Measurements from ENCODE around the gene C16orf74. TPM values are rescaled to one million over a fixed set of nuclear protein-coding genes. Genes with fewer than 3 reads are reported as not detected.

The C16orf74 gene
- total RNA-seq, 1 experiment from 2014 or later = 3.4 TPM

DNA sequence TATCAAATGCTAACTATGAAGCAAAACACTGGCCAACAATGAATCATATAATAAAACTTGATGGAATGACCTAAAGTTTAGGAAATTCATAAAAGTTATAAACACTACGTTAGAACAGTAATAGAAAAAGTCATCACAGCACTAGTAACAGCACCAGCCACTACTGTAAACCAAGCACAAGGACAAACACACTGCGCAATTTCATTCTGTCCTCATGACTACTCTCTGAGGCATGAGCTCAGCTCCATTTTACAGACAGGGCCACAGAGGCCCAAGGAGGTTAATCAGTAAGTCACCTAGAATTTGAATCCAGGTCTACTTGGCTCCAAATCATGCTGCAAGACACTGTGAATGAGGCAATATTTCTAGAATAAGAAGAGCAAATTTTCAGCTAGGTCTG lies 35.0 kb upstream of the C16orf74 start:
- Mint-ChIP-seq H3K36me3 (ENCODE audit: insufficient read depth, unreplicated experiment) (peaks cover 26% of the 10 kb centered on the region), H3K4me1 (ENCODE audit: low read depth, unreplicated experiment) (no peaks in the 10 kb centered on the region), H3K27me3 (ENCODE audit: unreplicated experiment) (no peaks in the 10 kb centered on the region), H3K4me3 (ENCODE audit: low read depth, unreplicated experiment) (no peak overlapping the region), H3K27ac (ENCODE audit: unreplicated experiment) (no peak overlapping the region), H3K9me3 (ENCODE audit: low read depth, unreplicated experiment) (no peaks in the 10 kb centered on the region)
- CTCF ChIA-PET = no interaction called here
- BruUV-seq (replicated peaks) = no TSS peak
- no peak for DNase-seq
- TF ChIP-seq, protein P1, sequence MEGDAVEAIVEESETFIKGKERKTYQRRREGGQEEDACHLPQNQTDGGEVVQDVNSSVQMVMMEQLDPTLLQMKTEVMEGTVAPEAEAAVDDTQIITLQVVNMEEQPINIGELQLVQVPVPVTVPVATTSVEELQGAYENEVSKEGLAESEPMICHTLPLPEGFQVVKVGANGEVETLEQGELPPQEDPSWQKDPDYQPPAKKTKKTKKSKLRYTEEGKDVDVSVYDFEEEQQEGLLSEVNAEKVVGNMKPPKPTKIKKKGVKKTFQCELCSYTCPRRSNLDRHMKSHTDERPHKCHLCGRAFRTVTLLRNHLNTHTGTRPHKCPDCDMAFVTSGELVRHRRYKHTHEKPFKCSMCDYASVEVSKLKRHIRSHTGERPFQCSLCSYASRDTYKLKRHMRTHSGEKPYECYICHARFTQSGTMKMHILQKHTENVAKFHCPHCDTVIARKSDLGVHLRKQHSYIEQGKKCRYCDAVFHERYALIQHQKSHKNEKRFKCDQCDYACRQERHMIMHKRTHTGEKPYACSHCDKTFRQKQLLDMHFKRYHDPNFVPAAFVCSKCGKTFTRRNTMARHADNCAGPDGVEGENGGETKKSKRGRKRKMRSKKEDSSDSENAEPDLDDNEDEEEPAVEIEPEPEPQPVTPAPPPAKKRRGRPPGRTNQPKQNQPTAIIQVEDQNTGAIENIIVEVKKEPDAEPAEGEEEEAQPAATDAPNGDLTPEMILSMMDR (IDR thresholded peaks at IDR 0.05; ENCODE audit: unreplicated experiment) = no peak
- intact Hi-C loops (cut with micrococcal nuclease; ENCODE audit: unreplicated experiment) = no loop called here

DNA sequence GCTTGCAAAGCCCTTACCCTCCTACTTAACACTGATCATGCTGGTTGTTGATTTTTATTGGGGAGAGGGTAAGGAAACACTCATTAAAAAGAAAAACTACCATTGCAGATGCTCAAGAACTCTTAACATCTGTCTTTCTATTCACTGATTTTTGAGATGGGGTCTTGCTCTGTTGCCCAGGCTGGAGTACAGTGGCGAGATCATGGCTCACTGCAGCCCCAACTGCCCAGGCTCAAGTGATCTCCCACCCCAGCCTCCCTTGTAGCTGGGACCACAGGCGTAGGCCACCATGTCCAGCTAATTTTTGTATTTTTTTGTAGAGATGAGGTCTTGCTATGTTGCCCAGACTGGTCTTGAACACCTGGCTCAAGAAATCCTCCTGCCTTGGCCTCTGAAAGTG lies 33.9 kb upstream of the C16orf74 start:
- Mint-ChIP-seq H3K36me3 (ENCODE audit: insufficient read depth, unreplicated experiment) (peaks cover 30% of the 10 kb centered on the region), H3K27ac (ENCODE audit: unreplicated experiment) (no peak overlapping the region), H3K4me1 (ENCODE audit: low read depth, unreplicated experiment) (no peaks in the 10 kb centered on the region), H3K27me3 (ENCODE audit: unreplicated experiment) (no peaks in the 10 kb centered on the region), H3K4me3 (ENCODE audit: low read depth, unreplicated experiment) (no peak overlapping the region), H3K9me3 (ENCODE audit: low read depth, unreplicated experiment) (no peaks in the 10 kb centered on the region)
- DNase-seq = no peak
- intact Hi-C loops (cut with micrococcal nuclease; ENCODE audit: unreplicated experiment) = no loop called here
- TF ChIP-seq, protein P1 (IDR thresholded peaks at IDR 0.05; ENCODE audit: unreplicated experiment) = no peak
- BruUV-seq (replicated peaks) = no TSS peak
- CTCF ChIA-PET = no interaction called here

DNA sequence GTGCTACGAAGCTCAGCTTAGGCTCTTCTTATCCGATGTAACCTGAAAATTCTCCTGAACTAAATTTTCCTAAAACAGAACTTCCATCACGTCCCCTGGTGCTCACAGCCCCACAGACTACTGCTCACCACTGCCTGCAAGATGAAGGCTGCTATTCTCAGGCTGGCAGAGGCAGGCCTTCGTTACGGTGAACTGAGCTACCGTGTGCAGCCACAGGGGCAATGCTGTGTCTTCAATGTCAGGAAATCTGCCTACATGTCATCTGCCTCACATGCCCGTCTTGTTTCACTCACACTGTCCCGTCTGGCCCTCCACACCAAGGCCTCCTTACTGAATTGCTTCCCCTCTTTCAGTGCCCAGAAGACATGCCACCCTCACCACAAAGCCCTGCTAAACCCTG lies 32.5 kb upstream of the C16orf74 start:
- Mint-ChIP-seq H3K27me3 (ENCODE audit: unreplicated experiment) (no peaks in the 10 kb centered on the region), H3K27ac (ENCODE audit: unreplicated experiment) (no peak overlapping the region), H3K36me3 (ENCODE audit: insufficient read depth, unreplicated experiment) (peaks cover 23% of the 10 kb centered on the region), H3K4me3 (ENCODE audit: low read depth, unreplicated experiment) (no peak overlapping the region), H3K4me1 (ENCODE audit: low read depth, unreplicated experiment) (no peaks in the 10 kb centered on the region), H3K9me3 (ENCODE audit: low read depth, unreplicated experiment) (no peaks in the 10 kb centered on the region)
- intact Hi-C loops (cut with micrococcal nuclease; ENCODE audit: unreplicated experiment) = no loop called here
- no TSS peak for BruUV-seq (replicated peaks)
- CTCF ChIA-PET = no interaction called here
- no peak for DNase-seq
- TF ChIP-seq, protein P1 (IDR thresholded peaks at IDR 0.05; ENCODE audit: unreplicated experiment) = no peak

DNA sequence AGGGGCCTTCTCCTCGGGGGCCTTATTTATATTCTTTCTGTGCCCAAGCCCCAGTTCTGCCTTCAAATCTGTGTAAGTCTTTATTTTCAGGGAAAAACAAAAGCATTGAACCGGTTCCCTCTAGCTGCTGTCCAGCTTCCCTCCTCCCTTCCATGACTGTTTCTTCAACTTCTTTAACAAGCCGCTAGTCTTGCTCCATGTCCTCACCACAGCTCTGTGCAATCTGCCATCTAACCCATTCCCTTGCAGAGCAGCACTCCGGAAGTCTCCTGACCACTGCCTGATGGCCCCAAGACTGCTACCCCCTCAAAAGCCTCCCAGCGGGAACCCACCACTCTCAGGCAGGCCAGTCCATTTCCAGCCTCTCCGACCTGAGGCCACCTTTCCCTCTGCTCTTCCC lies 31.6 kb upstream of the C16orf74 start:
- peaks cover 7% of the 10 kb centered on the region for H3K4me1 Mint-ChIP-seq (ENCODE audit: low read depth, unreplicated experiment)
- no peak overlapping the region for H3K4me3 Mint-ChIP-seq (ENCODE audit: low read depth, unreplicated experiment)
- TF ChIP-seq, protein P1 (IDR thresholded peaks at IDR 0.05; ENCODE audit: unreplicated experiment) = no peak
- peaks cover 29% of the 10 kb centered on the region for H3K36me3 Mint-ChIP-seq (ENCODE audit: insufficient read depth, unreplicated experiment)
- CTCF ChIA-PET = no interaction called here
- BruUV-seq (replicated peaks) = no TSS peak
- no peaks in the 10 kb centered on the region for H3K9me3 Mint-ChIP-seq (ENCODE audit: low read depth, unreplicated experiment)
- H3K27ac Mint-ChIP-seq (ENCODE audit: unreplicated experiment) = no peak overlapping the region
- intact Hi-C loops (cut with micrococcal nuclease; ENCODE audit: unreplicated experiment) = no loop called here
- no peak for DNase-seq
- H3K27me3 Mint-ChIP-seq (ENCODE audit: unreplicated experiment) = no peaks in the 10 kb centered on the region
